MM.1S (cell line): ENCODE data around the gene SPIRE1.

ENCODE experiments used
- DNase-seq: peaks from one replicate; pipeline ENCODE4 v3.0.0-alpha.2; 2015
- H2AFZ ChIP-seq: fragments of 300-600 bp; sonication (generic); 2 replicates; pipeline ENCODE4 v1.6.0; 2016; ENCODE audit warnings: antibody characterized with exemption, low read length
- H3F3A ChIP-seq: fragments of 300-600 bp; sonication (generic); 2 replicates; pipeline ENCODE4 v1.6.1; 2016; ENCODE audit warnings: mild to moderate bottlenecking, antibody characterized with exemption, low read length, moderate library complexity, mixed read lengths; ENCODE audit not compliant: insufficient read depth
- H3K27ac ChIP-seq: fragments of 300-600 bp; sonication (generic); 2 replicates; pipeline ENCODE4 v1.5.1; 2016; ENCODE audit warnings: mild to moderate bottlenecking, low read length
- H3K27me3 ChIP-seq: fragments of 300-600 bp; sonication (generic); replicated peaks from 2 replicates; pipeline ENCODE4 v1.6.0; 2016; ENCODE audit warnings: low read length; ENCODE audit not compliant: insufficient read depth
- H3K36me3 ChIP-seq: fragments of 300-600 bp; sonication (generic); replicated peaks from 2 replicates; pipeline ENCODE4 v1.6.1; 2016; ENCODE audit warnings: mild to moderate bottlenecking, low read length, mixed read lengths; ENCODE audit not compliant: insufficient read depth
- H3K4me1 ChIP-seq: fragments of 300-600 bp; sonication (generic); 2 replicates; pipeline ENCODE4 v1.6.1; 2016; ENCODE audit warnings: low read length, mixed read lengths
- H3K4me2 ChIP-seq: fragments of 300-600 bp; sonication (generic); 2 replicates; pipeline ENCODE4 v1.6.0; 2016; ENCODE audit warnings: low read depth, low read length
- H3K4me3 ChIP-seq: fragments of 300-600 bp; sonication (generic); 2 replicates; pipeline ENCODE4 v1.5.1; 2016; ENCODE audit warnings: low read length, mixed read lengths
- H3K79me2 ChIP-seq: fragments of 300-600 bp; sonication (generic); 2 replicates; pipeline ENCODE4 v1.6.1; 2016; ENCODE audit warnings: mixed run types, low read length, mixed read lengths
- H3K9ac ChIP-seq: fragments of 300-600 bp; sonication (generic); 2 replicates; pipeline ENCODE4 v1.6.1; 2016; ENCODE audit warnings: low read length, mixed read lengths
- H3K9me2 ChIP-seq: fragments of 300-600 bp; sonication (generic); replicated peaks from 2 replicates; pipeline ENCODE4 v1.6.1; 2016; ENCODE audit warnings: mild to moderate bottlenecking, low read length, mixed read lengths; ENCODE audit not compliant: insufficient read depth
- H3K9me3 ChIP-seq: fragments of 300-600 bp; sonication (generic); replicated peaks from 2 replicates; pipeline ENCODE4 v1.6.1; 2016; ENCODE audit warnings: mild to moderate bottlenecking, low read length, mixed read lengths; ENCODE audit not compliant: insufficient read depth
- H4K20me1 ChIP-seq: fragments of 300-600 bp; sonication (generic); 2 replicates; pipeline ENCODE4 v1.6.1; 2016; ENCODE audit warnings: mild to moderate bottlenecking, low read length, moderate library complexity, mixed read lengths; ENCODE audit not compliant: insufficient read depth
- EZH2 ChIP-seq: fragments of 300-600 bp; sonication (generic); optimal IDR thresholded peaks from 2 replicates; pipeline ENCODE3; 2017; ENCODE audit warnings: low read depth, mild to moderate bottlenecking, antibody characterized with exemption, low read length, mixed read lengths
- EZH2phosphoT487 ChIP-seq: fragments of 300-600 bp; sonication (generic); IDR thresholded peaks from 2 replicates; pipeline ENCODE4 v1.6.1; 2018; ENCODE audit warnings: antibody characterized with exemption, low read length
- TF ChIP-seq, protein P1 (sequence below): fragments of 300-600 bp; sonication (generic); IDR thresholded peaks from 2 replicates; pipeline ENCODE4 v1.5.1; 2016; ENCODE audit warnings: antibody characterized with exemption, low read length, mixed read lengths

SPIRE1 gene

DNA sequence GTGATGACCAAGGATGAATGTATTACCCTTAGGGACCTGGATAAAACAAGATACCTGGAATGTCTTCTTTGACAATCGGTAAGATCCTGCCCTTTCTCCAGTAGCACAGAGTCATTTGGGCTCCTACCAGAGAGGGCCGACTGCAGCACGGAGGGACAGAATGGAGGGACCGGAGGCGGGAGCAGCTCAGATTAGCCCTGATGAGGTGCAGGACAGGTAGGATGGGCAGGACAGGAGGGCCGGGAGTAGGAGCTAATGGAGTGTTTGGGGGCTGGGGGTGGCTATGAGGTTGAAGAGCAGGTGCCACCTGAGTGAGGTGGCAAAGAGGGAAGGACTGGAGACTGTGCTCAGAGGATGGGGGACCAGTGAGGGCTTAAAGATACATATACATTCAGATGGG, 260.1 kb downstream of the SPIRE1 start:
- Histone ChIP-seq H3K4me1 (no peaks in the 10 kb centered on the region), H3K27me3 (no peaks in the 10 kb centered on the region), H3K27ac (no peak overlapping the region), H3K9ac (no peak overlapping the region), H4K20me1 (no peaks in the 10 kb centered on the region; the same call in 1 of the 2 replicates), H3K36me3 (no peaks in the 10 kb centered on the region), H3F3A (no peaks in the 10 kb centered on the region), H3K4me3 (no peak overlapping the region), H3K4me2 (no peak overlapping the region), H3K79me2 (no peaks in the 10 kb centered on the region), H2AFZ (no peak overlapping the region), H3K9me3 (no peaks in the 10 kb centered on the region), H3K9me2 (no peaks in the 10 kb centered on the region)
- TF ChIP-seq EZH2phosphoT487 (no peak), EZH2 (no peak)
- TF ChIP-seq, protein P1, sequence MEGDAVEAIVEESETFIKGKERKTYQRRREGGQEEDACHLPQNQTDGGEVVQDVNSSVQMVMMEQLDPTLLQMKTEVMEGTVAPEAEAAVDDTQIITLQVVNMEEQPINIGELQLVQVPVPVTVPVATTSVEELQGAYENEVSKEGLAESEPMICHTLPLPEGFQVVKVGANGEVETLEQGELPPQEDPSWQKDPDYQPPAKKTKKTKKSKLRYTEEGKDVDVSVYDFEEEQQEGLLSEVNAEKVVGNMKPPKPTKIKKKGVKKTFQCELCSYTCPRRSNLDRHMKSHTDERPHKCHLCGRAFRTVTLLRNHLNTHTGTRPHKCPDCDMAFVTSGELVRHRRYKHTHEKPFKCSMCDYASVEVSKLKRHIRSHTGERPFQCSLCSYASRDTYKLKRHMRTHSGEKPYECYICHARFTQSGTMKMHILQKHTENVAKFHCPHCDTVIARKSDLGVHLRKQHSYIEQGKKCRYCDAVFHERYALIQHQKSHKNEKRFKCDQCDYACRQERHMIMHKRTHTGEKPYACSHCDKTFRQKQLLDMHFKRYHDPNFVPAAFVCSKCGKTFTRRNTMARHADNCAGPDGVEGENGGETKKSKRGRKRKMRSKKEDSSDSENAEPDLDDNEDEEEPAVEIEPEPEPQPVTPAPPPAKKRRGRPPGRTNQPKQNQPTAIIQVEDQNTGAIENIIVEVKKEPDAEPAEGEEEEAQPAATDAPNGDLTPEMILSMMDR, result no peak
- DNase-seq, result no peak

DNA sequence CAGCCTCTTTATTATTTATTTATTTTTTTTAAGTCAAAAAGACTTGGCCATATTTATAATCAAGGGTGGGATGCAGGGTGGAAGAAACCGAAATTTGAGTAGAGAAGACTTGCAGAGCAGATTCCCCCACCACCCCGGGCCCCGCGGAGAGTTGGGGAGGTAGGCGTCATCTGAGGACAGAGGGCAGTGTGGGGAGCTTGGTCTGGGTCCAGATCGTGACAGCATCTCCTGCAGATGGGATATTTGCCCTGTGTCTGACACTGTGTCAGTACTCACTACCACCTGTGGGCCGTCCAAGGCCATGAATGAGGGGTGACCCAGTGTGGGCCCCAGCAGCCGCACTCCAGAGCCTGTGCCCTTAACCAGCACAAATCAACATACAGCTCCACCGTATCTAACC, 260.7 kb downstream of the SPIRE1 start:
- no peaks in the 10 kb centered on the region for H3K27me3 ChIP-seq
- H3F3A ChIP-seq, result no peaks in the 10 kb centered on the region
- H3K9me3 ChIP-seq, result no peaks in the 10 kb centered on the region
- TF ChIP-seq EZH2 (no peak), EZH2phosphoT487 (no peak)
- TF ChIP-seq, protein P1, result no peak
- H3K9ac ChIP-seq, result no peak overlapping the region
- H3K4me3 ChIP-seq, result no peak overlapping the region
- no peaks in the 10 kb centered on the region for H3K79me2 ChIP-seq
- H3K36me3 ChIP-seq, result no peaks in the 10 kb centered on the region
- no peak overlapping the region for H2AFZ ChIP-seq
- DNase-seq, result no peak
- H3K27ac ChIP-seq, result no peak overlapping the region
- H3K4me2 ChIP-seq, result no peak overlapping the region
- H3K4me1 ChIP-seq, result no peaks in the 10 kb centered on the region
- no peaks in the 10 kb centered on the region; the same call in 1 of the 2 replicates for H4K20me1 ChIP-seq
- H3K9me2 ChIP-seq, result no peaks in the 10 kb centered on the region
